Parathyroid adenoma (tissue), 2 donors: ENCODE data around the gene OGDH.

ENCODE experiments used
- H2AFZ ChIP-seq: fragments of 300-600 bp; sonication (generic); one replicate; pipeline ENCODE4 v1.7.0; 2017; ENCODE audit warnings: antibody characterized with exemption, mild to moderate bottlenecking
- H3K27ac ChIP-seq: fragments of 300-600 bp; sonication (generic); one replicate; pipeline ENCODE4 v1.7.0; 2017
- H3K27me3 ChIP-seq: fragments of 300-600 bp; sonication (generic); one replicate; pipeline ENCODE4 v1.7.0; 2017; ENCODE audit warnings: low read length; ENCODE audit not compliant: control insufficient read depth, insufficient read depth
- H3K36me3 ChIP-seq: fragments of 300-600 bp; sonication (generic); one replicate; pipeline ENCODE4 v1.7.0; 2017; ENCODE audit warnings: low read length; ENCODE audit not compliant: control insufficient read depth, insufficient read depth
- H3K4me1 ChIP-seq: fragments of 300-600 bp; sonication (generic); one replicate; pipeline ENCODE4 v1.7.0; 2017; ENCODE audit warnings: control low read depth
- H3K4me2 ChIP-seq: fragments of 300-600 bp; sonication (generic); one replicate; pipeline ENCODE4 v1.7.0; 2017; ENCODE audit warnings: low read length
- H3K4me3 ChIP-seq: fragments of 300-600 bp; sonication (generic); one replicate; pipeline ENCODE4 v1.7.0; 2017; ENCODE audit warnings: low read depth, low read length
- H3K79me2 ChIP-seq: fragments of 300-600 bp; sonication (generic); one replicate; pipeline ENCODE4 v1.7.0; 2017; ENCODE audit warnings: control low read depth
- H3K9ac ChIP-seq: fragments of 300-600 bp; sonication (generic); one replicate; pipeline ENCODE4 v1.7.0; 2017; ENCODE audit warnings: mild to moderate bottlenecking
- H3K9me3 ChIP-seq: fragments of 300-600 bp; sonication (generic); one replicate; pipeline ENCODE4 v1.7.0; 2017; ENCODE audit warnings: low read length; ENCODE audit not compliant: control insufficient read depth
- CTCF ChIP-seq: fragments of 300-600 bp; sonication (generic); IDR thresholded peaks from one replicate; pipeline ENCODE4 v1.7.0; 2017; ENCODE audit warnings: antibody characterized with exemption, mild to moderate bottlenecking
- donor health status: primary hyperparathyroidism.

OGDH gene

GRCh38 chr7:44646176-44646920 is 39.9 kb downstream of the OGDH start:
- Histone ChIP-seq H3K9ac (no peak overlapping the region), H3K4me1 (peaks cover 48% of the 10 kb centered on the region)
- TF ChIP-seq CTCF: no peak

GRCh38 chr7:44646921-44647636 is 40.7 kb downstream of the OGDH start:
- Histone ChIP-seq H3K9me3 (no peaks in the 10 kb centered on the region), H3K27ac (peak overlapping the region; percentile 93), H3K4me2 (no peak overlapping the region), H3K4me3 (no peak overlapping the region), H3K27me3 (no peaks in the 10 kb centered on the region), H2AFZ (peak overlapping the region; percentile 60), H3K36me3 (no peaks in the 10 kb centered on the region), H3K4me1 (peaks cover 44% of the 10 kb centered on the region), H3K9ac (no peak overlapping the region), H3K79me2 (peaks cover 24% of the 10 kb centered on the region)
- no peak for TF ChIP-seq CTCF

More at GRCh38 chr7:44646176-44646920, 39.9 kb downstream of the OGDH start:
- no peaks in the 10 kb centered on the region for H3K27me3 ChIP-seq
- no peak overlapping the region for H3K4me3 ChIP-seq
- peaks cover 29% of the 10 kb centered on the region for H3K79me2 ChIP-seq
- H3K4me2 ChIP-seq: no peak overlapping the region
- no peaks in the 10 kb centered on the region for H3K9me3 ChIP-seq
- H3K36me3 ChIP-seq: no peaks in the 10 kb centered on the region
- no peak overlapping the region for H2AFZ ChIP-seq
- peak overlapping the region; percentile 93 for H3K27ac ChIP-seq

- Histone ChIP-seq H3K4me1 (peaks cover 44% of the 10 kb centered on the region), H3K4me2 (peak overlapping the region; percentile 14), H3K9ac (no peak overlapping the region), H3K36me3 (no peaks in the 10 kb centered on the region), H3K9me3 (no peaks in the 10 kb centered on the region), H3K4me3 (peak overlapping the region; percentile 3), H2AFZ (peak overlapping the region; percentile 60), H3K27me3 (no peaks in the 10 kb centered on the region), H3K79me2 (peaks cover 20% of the 10 kb centered on the region), H3K27ac (peak overlapping the region; percentile 93)
- TF ChIP-seq CTCF: no peak
Observed at GRCh38 chr7:44647981-44648714, 41.7 kb downstream of the OGDH start.

- no peaks in the 10 kb centered on the region for H3K9me3 ChIP-seq
- H3K79me2 ChIP-seq: peaks cover 17% of the 10 kb centered on the region
- no peak for TF ChIP-seq CTCF
- no peak overlapping the region for H2AFZ ChIP-seq
- no peaks in the 10 kb centered on the region for H3K36me3 ChIP-seq
- H3K4me2 ChIP-seq: no peak overlapping the region
- no peak overlapping the region for H3K4me3 ChIP-seq
- no peaks in the 10 kb centered on the region for H3K27me3 ChIP-seq
- H3K4me1 ChIP-seq: peaks cover 39% of the 10 kb centered on the region
- H3K27ac ChIP-seq: peak overlapping the region; percentile 76
- H3K9ac ChIP-seq: no peak overlapping the region
Observed at GRCh38 chr7:44650242-44650641, 43.8 kb downstream of the OGDH start.
